ENCODE results near the gene AP2A1. TPM values are rescaled to one million over a fixed set of nuclear protein-coding genes. Genes with fewer than 3 reads are reported as not detected.

The AP2A1 gene
- polyA plus RNA-seq, 2 of the 4 experiments (the other 2 are of a cell fraction), result 36.6 to 58.6 TPM

- Histone ChIP-seq H3K4me2 (peak overlapping the region; percentile 88), H3K27ac (peak overlapping the region in 1 of 2 experiments; percentile 2; a peak in 2 of 6 replicates), H3K9me3 (no peaks in the 10 kb centered on the region), H3K4me1 (peaks cover 27% of the 10 kb centered on the region), H3K4me3 (peak overlapping the region; percentile 54)
- no peak for FAIRE-seq
- ChIA-PET POLR2A (interaction anchor here (0.7 to 1.4 kb wide), 2 partner anchors 36 to 137 kb away, joined by 3 to 4 read pairs; partner anchors contain the start of gene PRMT1), CTCF (interaction anchor here (1.3 to 1.5 kb wide), 2 partner anchors 13 to 96 kb away, joined by 3 to 4 read pairs; no protein-coding TSS in a partner anchor)
- no peak for ATAC-seq
- WGBS (ENCODE audit: missing lambda C conversion rate), result 61% methylated on average over 1 of the region's 1 CpG
- TF ChIP-seq, protein P1, sequence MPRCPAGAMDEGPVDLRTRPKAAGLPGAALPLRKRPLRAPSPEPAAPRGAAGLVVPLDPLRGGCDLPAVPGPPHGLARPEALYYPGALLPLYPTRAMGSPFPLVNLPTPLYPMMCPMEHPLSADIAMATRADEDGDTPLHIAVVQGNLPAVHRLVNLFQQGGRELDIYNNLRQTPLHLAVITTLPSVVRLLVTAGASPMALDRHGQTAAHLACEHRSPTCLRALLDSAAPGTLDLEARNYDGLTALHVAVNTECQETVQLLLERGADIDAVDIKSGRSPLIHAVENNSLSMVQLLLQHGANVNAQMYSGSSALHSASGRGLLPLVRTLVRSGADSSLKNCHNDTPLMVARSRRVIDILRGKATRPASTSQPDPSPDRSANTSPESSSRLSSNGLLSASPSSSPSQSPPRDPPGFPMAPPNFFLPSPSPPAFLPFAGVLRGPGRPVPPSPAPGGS (IDR thresholded peaks at IDR 0.05), result no peak
- TF ChIP-seq USF2 (IDR thresholded peaks at IDR 0.05) (no peak), HOXB5 (CRISPR knock-in tag; IDR thresholded peaks at IDR 0.05) (no peak), SMC3 (IDR thresholded peaks at IDR 0.05) (no peak), ESRRA (IDR thresholded peaks at IDR 0.05; ENCODE audit: borderline replicate concordance, low read length) (no peak), CHD2 (IDR thresholded peaks at IDR 0.05; ENCODE audit: low read length, partially characterized antibody) (no peak), RARB (CRISPR knock-in tag; IDR thresholded peaks at IDR 0.05) (no peak), REST (IDR thresholded peaks at IDR 0.05) (no peak), BHLHE40 (IDR thresholded peaks at IDR 0.05; ENCODE audit: low read depth, low read length) (no peak), ZSCAN20 (CRISPR knock-in tag; IDR thresholded peaks at IDR 0.05) (no peak), FOXS1 (CRISPR knock-in tag; IDR thresholded peaks at IDR 0.05) (no peak), JUNB (IDR thresholded peaks at IDR 0.05) (no peak), RCOR1 (IDR thresholded peaks at IDR 0.05; ENCODE audit: low read depth, low read length) (no peak), CBX8 (IDR thresholded peaks at IDR 0.05) (no peak), EHMT2 (IDR thresholded peaks at IDR 0.05; ENCODE audit: low read depth) (no peak)
- TF ChIP-seq, protein P2, sequence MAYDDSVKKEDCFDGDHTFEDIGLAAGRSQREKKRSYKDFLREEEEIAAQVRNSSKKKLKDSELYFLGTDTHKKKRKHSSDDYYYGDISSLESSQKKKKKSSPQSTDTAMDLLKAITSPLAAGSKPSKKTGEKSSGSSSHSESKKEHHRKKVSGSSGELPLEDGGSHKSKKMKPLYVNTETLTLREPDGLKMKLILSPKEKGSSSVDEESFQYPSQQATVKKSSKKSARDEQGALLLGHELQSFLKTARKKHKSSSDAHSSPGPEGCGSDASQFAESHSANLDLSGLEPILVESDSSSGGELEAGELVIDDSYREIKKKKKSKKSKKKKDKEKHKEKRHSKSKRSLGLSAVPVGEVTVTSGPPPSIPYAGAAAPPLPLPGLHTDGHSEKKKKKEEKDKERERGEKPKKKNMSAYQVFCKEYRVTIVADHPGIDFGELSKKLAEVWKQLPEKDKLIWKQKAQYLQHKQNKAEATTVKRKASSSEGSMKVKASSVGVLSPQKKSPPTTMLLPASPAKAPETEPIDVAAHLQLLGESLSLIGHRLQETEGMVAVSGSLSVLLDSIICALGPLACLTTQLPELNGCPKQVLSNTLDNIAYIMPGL (CRISPR knock-in tag; IDR thresholded peaks at IDR 0.05; ENCODE audit: borderline replicate concordance), result no peak
- no peak for DNase-seq (ENCODE audit: low read depth in 1 of 2, low spot score in 1 of 2)
Observed at GRCh38 chr19:49814010-49814409, 47.2 kb downstream of the AP2A1 start.

- no peak for FAIRE-seq
- H3K9me3 ChIP-seq, result no peaks in the 10 kb centered on the region
- peak overlapping the region; percentile 67 for H3K4me3 ChIP-seq
- CTCF ChIA-PET, result no interaction called here
- WGBS (ENCODE audit: missing lambda C conversion rate), result 74% methylated on average over 14 of the region's 14 CpGs
- DNase-seq (ENCODE audit: low read depth in 1 of 2, low spot score in 1 of 2), result no peak
- no peak for ATAC-seq
- H3K4me2 ChIP-seq, result peak overlapping the region; percentile 97
- POLR2A ChIA-PET, result no interaction called here
- H3K4me1 ChIP-seq, result peaks cover 27% of the 10 kb centered on the region
- H3K27ac ChIP-seq, result peak overlapping the region in 1 of 2 experiments; percentile 95; a peak in 4 of 6 replicates
- TF ChIP-seq JUNB (IDR thresholded peaks at IDR 0.05) (no peak), EHMT2 (IDR thresholded peaks at IDR 0.05; ENCODE audit: low read depth) (no peak), CTCF (IDR thresholded peaks at IDR 0.05) (no peak), HDAC2 (IDR thresholded peaks at IDR 0.05) (no peak), HOXA7 (CRISPR knock-in tag; IDR thresholded peaks at IDR 0.05) (no peak), ZSCAN20 (CRISPR knock-in tag; IDR thresholded peaks at IDR 0.05) (no peak), EP300 (IDR thresholded peaks at IDR 0.05) (no peak), NFE2L2 (conservative IDR thresholded peaks at IDR 0.05; ENCODE audit: low read length) (no peak), USF2 (IDR thresholded peaks at IDR 0.05) (no peak), MYC (IDR thresholded peaks at IDR 0.05; ENCODE audit: borderline replicate concordance, low read length) (no peak), CBX8 (IDR thresholded peaks at IDR 0.05) (no peak), ZNF302 (CRISPR knock-in tag; IDR thresholded peaks at IDR 0.05) (no peak), RARB (CRISPR knock-in tag; IDR thresholded peaks at IDR 0.05) (no peak), CEBPB (IDR thresholded peaks at IDR 0.05) (no peak), HEYL (CRISPR knock-in tag; IDR thresholded peaks at IDR 0.05) (no peak)
- TF ChIP-seq, protein P2 (CRISPR knock-in tag; IDR thresholded peaks at IDR 0.05; ENCODE audit: borderline replicate concordance), result no peak
Observed at GRCh38 chr19:49816590-49816989, 49.8 kb downstream of the AP2A1 start.

Data from A549 (cell line).